SJSA1 (cell line): Measurements from ENCODE around the gene MPO. TPM values are rescaled to one million over a fixed set of nuclear protein-coding genes. Genes with fewer than 3 reads are reported as not detected.

Source experiments
- DNase-seq, 2 experiments: peaks; one replicate each; pipeline ENCODE4 v3.0.0-alpha.2; 2015 to 2020; ENCODE audit warnings: low spot score in 2 of 2, low read depth in 1 of 2
- H3K27ac ChIP-seq: fragments of 250-450 bp; sonication (Bioruptor Pico); 2 replicates; pipeline ENCODE4 v1.5.1; 2020; ENCODE audit warnings: mild to moderate bottlenecking, moderate library complexity
- H3K27me3 ChIP-seq: fragments of 250-450 bp; sonication (Bioruptor Pico); replicated peaks from 2 replicates; pipeline ENCODE4 v1.5.1; 2020; ENCODE audit warnings: mild to moderate bottlenecking, moderate library complexity
- H3K36me3 ChIP-seq: fragments of 250-450 bp; sonication (Bioruptor Pico); 2 replicates; pipeline ENCODE4 v1.5.1; 2020; ENCODE audit warnings: mild to moderate bottlenecking
- H3K4me1 ChIP-seq: fragments of 250-450 bp; sonication (Bioruptor Pico); replicated peaks from 2 replicates; pipeline ENCODE4 v1.6.1; 2021; ENCODE audit warnings: mild to moderate bottlenecking
- H3K4me3 ChIP-seq: fragments of 250-450 bp; sonication (Bioruptor Pico); 2 replicates; pipeline ENCODE4 v1.5.1; 2020; ENCODE audit warnings: mild to moderate bottlenecking
- H3K9me3 ChIP-seq: fragments of 250-450 bp; sonication (Bioruptor Pico); replicated peaks from 2 replicates; pipeline ENCODE4 v1.5.1; 2020; ENCODE audit warnings: mild to moderate bottlenecking
- total RNA-seq: library from RNA; depleted of rRNA; stranded (reverse); fragments of >200 nt; shearing (Covaris generic); gene quantifications from 2 replicates; pipeline ENCODE4 v1.2.3, GENCODE V29; 2014

Gene MPO
- total RNA-seq, 1 experiment from 2014 or later = not detected

DNA sequence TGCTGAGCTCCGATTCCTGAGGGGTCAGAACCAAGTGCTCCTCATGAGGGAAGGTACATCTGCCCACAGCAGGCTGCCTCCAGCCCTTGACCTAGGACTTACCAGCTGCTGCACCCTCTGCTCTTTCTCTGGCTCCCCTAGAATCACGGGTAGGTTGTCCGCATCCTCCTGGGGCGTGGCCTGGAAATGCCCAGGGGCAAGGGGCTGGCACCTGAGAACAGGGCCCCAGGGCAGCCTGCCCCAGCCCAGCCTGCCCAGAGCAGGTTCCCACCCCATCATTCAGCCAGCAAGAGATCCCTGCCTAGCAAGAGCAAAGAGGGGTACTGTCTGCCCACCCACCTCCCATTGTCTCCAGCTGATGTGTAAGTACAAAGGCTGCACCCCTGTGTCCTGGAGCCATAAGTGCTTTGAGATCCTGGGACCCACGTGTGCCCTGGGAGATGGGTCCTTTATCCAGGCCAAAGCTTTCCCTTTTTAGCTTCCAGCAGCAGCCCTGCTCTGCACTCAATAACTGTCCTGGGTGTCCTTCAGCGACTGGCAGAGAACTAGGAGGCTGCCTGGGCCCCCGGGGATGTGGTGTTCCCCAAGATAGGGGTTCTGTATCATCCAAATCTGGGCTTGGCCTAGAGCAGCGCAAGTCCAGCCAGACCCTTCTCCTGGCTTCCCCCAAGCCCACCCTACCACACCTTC lies 42.8 kb upstream of the MPO start:
- Histone ChIP-seq H3K27ac (no peak overlapping the region), H3K4me1 (peaks cover 7% of the 10 kb centered on the region), H3K27me3 (peaks cover 64% of the 10 kb centered on the region), H3K4me3 (no peak overlapping the region), H3K9me3 (no peaks in the 10 kb centered on the region), H3K36me3 (no peaks in the 10 kb centered on the region)
- DNase-seq = no peak

- H3K9me3 ChIP-seq = no peaks in the 10 kb centered on the region
- H3K27ac ChIP-seq = no peak overlapping the region
- H3K4me1 ChIP-seq = peaks cover 7% of the 10 kb centered on the region
- no peaks in the 10 kb centered on the region for H3K36me3 ChIP-seq
- no peak overlapping the region for H3K4me3 ChIP-seq
- no peak for DNase-seq
- H3K27me3 ChIP-seq = peaks cover 58% of the 10 kb centered on the region
These were observed 41.9 kb upstream of the MPO start for GRCh38 chr17:58322581-58323185.

GRCh38 chr17:58321571-58322525 lies 41.1 kb upstream of the MPO start:
- H3K27ac ChIP-seq = no peak overlapping the region
- peaks cover 7% of the 10 kb centered on the region for H3K4me1 ChIP-seq
- no peak for DNase-seq
- H3K36me3 ChIP-seq = no peaks in the 10 kb centered on the region
- H3K9me3 ChIP-seq = no peaks in the 10 kb centered on the region
- peaks cover 55% of the 10 kb centered on the region for H3K27me3 ChIP-seq
- H3K4me3 ChIP-seq = no peak overlapping the region

DNA sequence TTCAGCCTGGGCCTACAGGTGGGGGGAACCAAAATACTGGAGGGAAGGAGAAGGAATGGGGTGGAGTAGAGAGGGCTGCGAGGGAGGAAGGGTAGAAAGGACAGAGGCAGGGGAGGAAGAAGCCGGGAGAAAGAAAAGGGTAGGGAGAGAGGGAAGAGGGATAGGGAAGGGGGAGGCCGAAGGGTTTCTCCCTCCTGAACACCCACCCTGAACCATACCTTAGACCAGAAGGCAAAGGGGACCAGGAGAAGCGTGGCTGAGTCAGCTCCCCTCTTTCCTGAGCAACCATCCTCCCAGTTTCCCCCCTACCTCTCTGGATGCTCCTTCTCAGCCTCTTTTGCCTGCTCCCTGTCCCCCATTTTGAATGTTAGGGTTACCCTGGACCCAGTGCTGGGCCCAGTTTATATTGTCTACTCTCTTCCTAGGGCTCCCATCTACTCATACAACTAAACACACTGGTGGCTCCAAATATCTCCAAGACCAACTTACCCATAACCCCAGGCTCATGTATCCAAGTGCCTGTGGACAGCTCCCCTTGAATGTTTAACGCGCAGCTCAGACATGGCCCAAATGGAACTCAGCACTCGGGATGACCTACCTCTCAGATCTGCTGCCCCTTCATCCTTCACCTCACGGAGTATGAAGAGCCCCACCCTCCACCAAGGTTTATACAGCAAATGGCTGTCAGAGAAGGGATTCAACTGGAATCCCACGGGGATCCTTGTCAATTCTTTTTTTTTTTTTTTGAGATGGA lies 40.0 kb upstream of the MPO start:
- Histone ChIP-seq H3K9me3 (no peaks in the 10 kb centered on the region), H3K4me3 (no peak overlapping the region), H3K27me3 (peaks cover 44% of the 10 kb centered on the region), H3K36me3 (no peaks in the 10 kb centered on the region), H3K27ac (no peak overlapping the region), H3K4me1 (peaks cover 7% of the 10 kb centered on the region)
- no peak for DNase-seq

GRCh38 chr17:58320163-58320558 lies 39.4 kb upstream of the MPO start:
- H3K27me3 ChIP-seq = peaks cover 42% of the 10 kb centered on the region
- H3K36me3 ChIP-seq = no peaks in the 10 kb centered on the region
- no peak for DNase-seq
- peaks cover 7% of the 10 kb centered on the region for H3K4me1 ChIP-seq
- H3K9me3 ChIP-seq = no peaks in the 10 kb centered on the region
- no peak overlapping the region for H3K27ac ChIP-seq
- H3K4me3 ChIP-seq = no peak overlapping the region

DNA sequence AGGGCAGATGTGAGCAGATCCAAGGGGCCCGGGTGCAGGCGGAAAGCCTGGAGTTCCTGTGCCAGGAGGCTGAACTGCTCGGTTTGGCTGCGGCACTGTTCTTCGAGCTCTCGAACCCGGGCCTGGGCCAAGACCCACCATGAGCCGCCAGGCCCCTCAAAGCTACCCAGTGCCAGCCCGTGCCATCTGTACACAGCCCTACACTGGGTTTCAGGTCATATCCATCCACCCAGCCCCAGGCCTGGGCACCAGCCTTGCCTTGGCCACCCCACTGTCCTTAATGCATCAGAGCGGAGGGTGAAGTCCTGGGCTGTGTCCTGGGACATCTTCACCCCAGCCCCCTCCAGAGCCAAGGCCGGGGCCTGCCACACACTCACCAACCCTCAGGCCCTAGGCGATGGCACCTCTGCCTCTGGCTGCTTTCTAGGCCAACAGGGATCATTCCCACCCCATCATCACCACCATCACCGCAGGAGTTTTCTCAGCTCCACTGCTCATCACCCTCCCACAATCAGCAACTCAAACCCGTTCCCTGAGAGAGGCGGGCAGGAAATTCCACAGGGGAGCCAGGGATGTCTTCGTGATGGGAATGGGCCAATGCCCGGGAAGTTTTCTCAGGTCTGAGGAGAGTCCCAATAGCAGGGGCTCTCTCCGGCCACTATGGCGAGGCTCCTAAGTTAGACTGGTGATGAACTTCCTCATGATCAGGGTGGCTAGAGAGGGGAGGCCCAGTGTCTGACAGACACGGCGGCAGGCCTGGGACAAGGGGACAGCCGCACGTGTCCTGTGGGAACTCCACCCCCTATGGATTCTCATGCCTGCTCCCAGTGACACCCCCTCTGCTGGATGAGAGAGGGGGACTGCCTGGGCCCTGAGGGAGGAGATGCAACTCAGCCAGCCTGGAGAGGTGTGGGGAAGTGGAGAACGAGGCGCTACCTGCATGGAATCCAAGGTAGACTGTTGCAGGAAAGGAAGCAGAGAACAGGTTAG lies 38.7 kb upstream of the MPO start:
- DNase-seq = no peak
- H3K4me3 ChIP-seq = no peak overlapping the region
- H3K4me1 ChIP-seq = peaks cover 5% of the 10 kb centered on the region
- H3K27me3 ChIP-seq = peaks cover 40% of the 10 kb centered on the region
- H3K9me3 ChIP-seq = no peaks in the 10 kb centered on the region
- no peaks in the 10 kb centered on the region for H3K36me3 ChIP-seq
- H3K27ac ChIP-seq = no peak overlapping the region

- H3K27ac ChIP-seq = no peak overlapping the region
- no peaks in the 10 kb centered on the region for H3K9me3 ChIP-seq
- H3K36me3 ChIP-seq = no peaks in the 10 kb centered on the region
- peaks cover 35% of the 10 kb centered on the region for H3K27me3 ChIP-seq
- H3K4me1 ChIP-seq = no peaks in the 10 kb centered on the region
- no peak for DNase-seq
- H3K4me3 ChIP-seq = no peak overlapping the region
These were observed 38.0 kb upstream of the MPO start for GRCh38 chr17:58318627-58319172.

DNA sequence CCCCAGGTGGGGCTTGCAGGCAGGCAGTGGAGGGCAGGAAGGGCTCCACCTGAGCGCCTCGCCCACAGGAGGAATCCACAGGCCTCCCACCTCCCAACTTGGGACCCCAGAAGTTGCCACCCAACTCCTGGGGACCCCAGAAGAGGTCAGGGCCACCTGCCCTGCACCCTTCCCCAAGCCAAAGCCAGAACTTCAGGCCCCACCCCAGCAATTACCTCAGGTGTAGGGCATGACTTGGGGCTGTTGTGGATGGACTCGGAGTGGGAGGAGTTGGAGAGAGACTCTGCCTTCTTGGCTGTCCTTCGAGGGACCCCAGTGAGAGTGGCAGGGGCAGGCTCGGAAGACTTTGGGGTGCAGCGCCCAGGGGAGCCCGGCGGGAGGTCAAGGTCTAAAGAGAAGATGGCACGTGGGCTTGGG lies 37.3 kb upstream of the MPO start:
- Histone ChIP-seq H3K27ac (no peak overlapping the region), H3K36me3 (no peaks in the 10 kb centered on the region), H3K9me3 (no peaks in the 10 kb centered on the region), H3K27me3 (peaks cover 32% of the 10 kb centered on the region), H3K4me3 (no peak overlapping the region), H3K4me1 (no peaks in the 10 kb centered on the region)
- DNase-seq = no peak

DNA sequence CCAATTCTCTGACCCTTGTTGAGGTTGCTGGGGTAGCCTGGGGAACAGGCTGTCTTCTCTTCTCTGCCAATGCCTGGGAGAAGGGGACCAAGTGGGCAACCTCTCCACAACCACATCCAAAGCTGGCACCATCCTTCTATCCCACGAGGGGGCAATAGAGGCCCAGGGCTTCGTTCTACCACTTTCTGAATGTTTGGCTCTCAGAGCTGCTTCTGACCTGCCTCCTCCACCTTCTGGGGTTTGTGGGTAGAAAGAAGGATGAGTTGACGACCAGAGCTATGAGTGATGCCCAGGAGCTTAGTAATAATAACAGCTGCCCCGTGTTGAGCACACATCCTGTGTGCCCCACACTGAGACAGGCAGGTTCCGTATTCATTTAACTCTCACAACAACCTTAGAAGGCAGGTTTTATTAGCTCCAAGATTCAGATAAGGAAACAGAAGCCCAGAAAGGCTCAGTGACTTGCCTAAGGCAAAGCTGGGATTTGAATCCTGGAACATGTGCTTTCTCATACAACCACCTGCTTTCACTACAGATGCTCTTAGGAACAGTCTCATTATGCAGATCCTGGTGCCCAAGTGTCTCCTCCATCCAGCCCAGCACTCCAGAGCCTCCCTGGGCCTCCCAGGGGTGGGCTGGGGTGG lies 36.8 kb upstream of the MPO start:
- peak; percentile 44 to 52 for DNase-seq
- Histone ChIP-seq H3K36me3 (no peaks in the 10 kb centered on the region), H3K9me3 (no peaks in the 10 kb centered on the region), H3K4me3 (no peak overlapping the region), H3K27ac (no peak overlapping the region), H3K4me1 (no peaks in the 10 kb centered on the region), H3K27me3 (peaks cover 32% of the 10 kb centered on the region)

- H3K36me3 ChIP-seq = no peaks in the 10 kb centered on the region
- no peak overlapping the region for H3K4me3 ChIP-seq
- H3K4me1 ChIP-seq = no peaks in the 10 kb centered on the region
- H3K27me3 ChIP-seq = peaks cover 35% of the 10 kb centered on the region
- no peak overlapping the region for H3K27ac ChIP-seq
- peak in 1 of 2 experiments; percentile 42 for DNase-seq
- H3K9me3 ChIP-seq = no peaks in the 10 kb centered on the region
These were observed 35.7 kb upstream of the MPO start for GRCh38 chr17:58316260-58316960.

DNA sequence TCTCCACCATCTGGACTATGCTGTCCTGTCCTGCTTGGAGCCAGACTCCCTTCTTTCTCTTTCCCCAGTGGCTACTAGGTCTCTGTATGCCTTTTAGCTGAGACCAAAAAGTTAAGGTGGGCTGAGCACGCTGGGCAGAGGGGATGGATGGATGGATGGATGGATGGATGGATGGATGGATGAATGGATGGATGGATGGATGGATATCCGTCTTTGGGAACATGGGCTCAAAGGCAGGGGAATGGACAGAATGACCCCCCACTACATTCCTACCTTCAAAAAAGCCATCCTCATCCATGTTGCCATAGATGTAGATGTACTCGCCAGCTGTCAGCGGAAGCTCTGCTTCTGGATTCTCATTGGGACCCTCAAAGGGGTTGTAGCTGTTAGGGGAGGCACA lies 35.0 kb upstream of the MPO start:
- H3K27ac ChIP-seq = no peak overlapping the region
- no peaks in the 10 kb centered on the region for H3K9me3 ChIP-seq
- H3K36me3 ChIP-seq = no peaks in the 10 kb centered on the region
- H3K4me1 ChIP-seq = no peaks in the 10 kb centered on the region
- no peak overlapping the region for H3K4me3 ChIP-seq
- peaks cover 35% of the 10 kb centered on the region for H3K27me3 ChIP-seq
- no peak for DNase-seq
